Measurements from ENCODE around the gene ADSL. TPM values are rescaled to one million over a fixed set of nuclear protein-coding genes. Genes with fewer than 3 reads are reported as not detected.

The ADSL gene
- total RNA-seq, 1 experiment from 2014 or later = 126 TPM

DNA sequence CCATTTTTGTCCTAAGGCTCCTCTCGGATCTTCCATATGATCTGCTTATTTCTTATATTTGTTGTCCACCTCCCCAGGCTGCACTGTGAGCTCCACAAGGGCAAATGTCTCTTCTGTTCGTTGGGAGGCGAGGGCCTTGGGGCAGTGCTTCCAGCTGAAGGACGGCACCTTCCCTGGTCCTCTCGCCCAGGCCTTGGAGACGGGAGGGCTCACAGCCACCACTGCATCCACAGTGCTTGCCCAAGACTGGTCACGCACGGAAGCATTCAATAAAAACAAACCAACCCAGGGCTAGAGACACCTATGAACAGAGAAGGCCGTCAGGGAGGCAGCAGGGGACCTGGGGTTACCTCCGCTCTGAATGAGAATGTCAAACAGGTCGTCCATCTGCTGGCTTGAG lies 70.3 kb downstream of the ADSL start:
- H3K4me2 ChIP-seq (ENCODE audit: low read length) = no peak overlapping the region
- no peak overlapping the region for H3K27ac ChIP-seq (ENCODE audit: low read depth, low read length)
- H3K27me3 ChIP-seq (ENCODE audit: insufficient read depth, low read length) = no peaks in the 10 kb centered on the region
- BruUV-seq (replicated peaks) = no TSS peak
- no peaks in the 10 kb centered on the region; a peak in 2 of 4 replicates for H3K36me3 ChIP-seq (ENCODE audit: control insufficient read depth in 1 of 2, insufficient read depth in 2 of 2, low read length in 2 of 2)
- DNase-seq (ENCODE audit: low read depth, low spot score) (no peak), ATAC-seq (no peak)
- intact Hi-C loops (cut with micrococcal nuclease) = no loop called here
- no peak overlapping the region for H2AFZ ChIP-seq (ENCODE audit: low read depth, low read length, poor library complexity, severe bottlenecking)
- ChIA-PET POLR2A (no interaction called here), CTCF (no interaction called here), RAD21 (ENCODE audit: low non-redundant PET in 1 of 2, low total read pairs in 2 of 2, uncharacterized antibody in 2 of 2, unreplicated experiment in 2 of 2) (no interaction called here)
- H3K4me3 ChIP-seq (replicated peaks in 1 of 2; ENCODE audit: low read depth in 1 of 2, low read length in 2 of 2) = no peak overlapping the region
- H3K9me3 ChIP-seq (ENCODE audit: control insufficient read depth in 1 of 2, insufficient read depth in 1 of 2, low read depth in 1 of 2, low read length in 2 of 2) = no peaks in the 10 kb centered on the region
- no peaks in the 10 kb centered on the region for H3K9me2 ChIP-seq (ENCODE audit: insufficient read depth)
- no peaks in the 10 kb centered on the region for H3K4me1 ChIP-seq (ENCODE audit: control insufficient read depth in 1 of 2, insufficient read depth in 2 of 2, low read length in 2 of 2)
- H4K20me1 ChIP-seq (ENCODE audit: insufficient read depth) = no peaks in the 10 kb centered on the region
- TF ChIP-seq POLR2AphosphoS5 (IDR thresholded peaks at IDR 0.05; ENCODE audit: low read depth, low read length) (no peak), POLR2A (IDR thresholded peaks at IDR 0.05; ENCODE audit: borderline replicate concordance, extremely low read depth, insufficient read depth, insufficient read length) (no peak), EZH2 (IDR thresholded peaks at IDR 0.05) (no peak), ZFX (IDR thresholded peaks at IDR 0.05) (no peak), YY1 (IDR thresholded peaks at IDR 0.05; ENCODE audit: extremely low read depth, insufficient replicate concordance, low read depth, low read length) (no peak), CEBPB (IDR thresholded peaks at IDR 0.05; ENCODE audit: low read depth) (no peak), EZH2phosphoT487 (IDR thresholded peaks at IDR 0.05; ENCODE audit: borderline replicate concordance) (no peak)
- TF ChIP-seq, protein P1, sequence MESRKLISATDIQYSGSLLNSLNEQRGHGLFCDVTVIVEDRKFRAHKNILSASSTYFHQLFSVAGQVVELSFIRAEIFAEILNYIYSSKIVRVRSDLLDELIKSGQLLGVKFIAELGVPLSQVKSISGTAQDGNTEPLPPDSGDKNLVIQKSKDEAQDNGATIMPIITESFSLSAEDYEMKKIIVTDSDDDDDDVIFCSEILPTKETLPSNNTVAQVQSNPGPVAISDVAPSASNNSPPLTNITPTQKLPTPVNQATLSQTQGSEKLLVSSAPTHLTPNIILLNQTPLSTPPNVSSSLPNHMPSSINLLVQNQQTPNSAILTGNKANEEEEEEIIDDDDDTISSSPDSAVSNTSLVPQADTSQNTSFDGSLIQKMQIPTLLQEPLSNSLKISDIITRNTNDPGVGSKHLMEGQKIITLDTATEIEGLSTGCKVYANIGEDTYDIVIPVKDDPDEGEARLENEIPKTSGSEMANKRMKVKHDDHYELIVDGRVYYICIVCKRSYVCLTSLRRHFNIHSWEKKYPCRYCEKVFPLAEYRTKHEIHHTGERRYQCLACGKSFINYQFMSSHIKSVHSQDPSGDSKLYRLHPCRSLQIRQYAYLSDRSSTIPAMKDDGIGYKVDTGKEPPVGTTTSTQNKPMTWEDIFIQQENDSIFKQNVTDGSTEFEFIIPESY (IDR thresholded peaks at IDR 0.05; ENCODE audit: extremely low read depth, insufficient replicate concordance, low read length) = no peak
- TF ChIP-seq, protein P2, sequence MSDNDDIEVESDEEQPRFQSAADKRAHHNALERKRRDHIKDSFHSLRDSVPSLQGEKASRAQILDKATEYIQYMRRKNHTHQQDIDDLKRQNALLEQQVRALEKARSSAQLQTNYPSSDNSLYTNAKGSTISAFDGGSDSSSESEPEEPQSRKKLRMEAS (IDR thresholded peaks at IDR 0.05) = no peak
- H3K79me2 ChIP-seq (ENCODE audit: insufficient read depth, low read length) = no peaks in the 10 kb centered on the region
- no peak overlapping the region for H3K9ac ChIP-seq (ENCODE audit: low read length)

All from HCT116 (cell line).